Measurements from ENCODE around the gene ELOVL7.
"Not testable (repeated sequence)": the region's sequence is repeated elsewhere in the genome, so short reads cannot be mapped to it uniquely, and the experiment has no call there.

GRCh38 chr5:60730858-60731257, 113.2 kb downstream of the ELOVL7 start:
- not testable (repeated sequence) for TF ChIP-seq EZH2 (IDR thresholded peaks at IDR 0.05; ENCODE audit: low read length, missing control alignments); CTCF (conservative IDR thresholded peaks at IDR 0.05 in 1 of 2, IDR thresholded peaks at IDR 0.05 in 1 of 2; ENCODE audit: low read depth in 1 of 2, low read length in 2 of 2)

Measured in fibroblast of lung (primary cell).